HG03469 (cell line): ENCODE data around the gene ITGA6.

Source experiments
- ATAC-seq: cut with Tn5 transposase; IDR thresholded peaks from one replicate; pipeline ENCODE4 v1.9.1; 2021; ENCODE audit warnings: mild to moderate bottlenecking, moderate library complexity, moderate number of reproducible peaks; ENCODE audit not compliant: unreplicated experiment

ITGA6 gene

DNA sequence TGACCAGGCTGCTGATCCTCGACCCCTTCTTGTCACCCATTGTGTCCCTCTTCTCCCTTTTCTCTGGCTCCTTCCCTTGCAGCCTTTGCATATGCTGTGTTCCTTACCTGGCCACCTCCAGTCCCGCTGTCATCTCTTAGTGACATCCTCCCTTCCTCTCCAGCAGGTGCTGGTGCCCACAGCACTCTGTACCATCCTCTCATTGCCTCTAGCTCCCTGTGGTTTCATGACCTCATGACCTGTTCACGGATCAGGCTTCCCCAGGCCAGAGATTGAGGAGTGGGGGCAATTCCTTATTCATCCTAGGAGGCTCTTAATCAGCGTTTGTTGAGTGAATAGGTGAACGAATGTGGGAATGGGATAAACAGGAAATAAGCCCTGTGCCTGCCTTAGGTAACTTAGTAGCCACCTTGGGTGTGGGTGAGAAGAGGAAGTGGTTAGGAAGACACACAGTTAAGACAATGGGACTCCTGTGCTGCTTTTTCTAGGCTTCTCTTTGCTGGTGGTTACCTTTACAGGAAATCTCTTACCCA is 35.5 kb downstream of the ITGA6 start:
- no peak for ATAC-seq

DNA sequence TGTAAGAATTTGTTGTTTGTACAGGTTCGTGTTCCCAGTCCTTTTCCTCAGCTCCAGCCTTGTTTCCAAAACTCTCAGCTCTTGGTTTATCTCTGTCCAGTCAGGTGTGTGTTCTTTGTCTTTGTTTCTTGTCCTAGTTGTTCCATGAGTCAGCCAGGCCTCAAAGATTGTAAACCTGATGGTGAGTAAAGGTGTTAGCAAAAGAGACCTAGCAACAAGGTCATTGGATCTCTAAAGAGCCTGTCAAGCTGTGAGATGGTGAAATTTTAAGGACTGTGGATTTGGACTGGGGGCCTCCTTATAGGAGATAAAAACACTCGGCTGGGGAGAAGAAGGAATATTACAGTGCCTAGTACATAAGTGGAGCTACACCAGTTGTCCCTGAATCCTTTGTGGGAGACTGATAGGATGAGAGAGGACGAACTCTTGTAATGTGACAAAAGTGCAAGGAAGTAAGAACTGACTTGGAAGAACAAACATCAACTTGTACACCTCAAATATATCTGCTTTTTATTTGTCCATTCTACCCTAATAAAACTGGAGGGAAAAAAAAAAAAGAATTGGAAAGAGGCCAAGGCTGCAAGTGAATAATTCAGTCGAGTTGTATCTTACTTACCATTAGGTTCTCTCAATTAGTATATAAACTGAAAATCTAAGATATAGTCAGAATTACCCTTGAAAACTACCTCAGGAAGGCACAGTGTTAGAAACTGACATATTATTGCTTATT is 37.2 kb downstream of the ITGA6 start:
- ATAC-seq = no peak

DNA sequence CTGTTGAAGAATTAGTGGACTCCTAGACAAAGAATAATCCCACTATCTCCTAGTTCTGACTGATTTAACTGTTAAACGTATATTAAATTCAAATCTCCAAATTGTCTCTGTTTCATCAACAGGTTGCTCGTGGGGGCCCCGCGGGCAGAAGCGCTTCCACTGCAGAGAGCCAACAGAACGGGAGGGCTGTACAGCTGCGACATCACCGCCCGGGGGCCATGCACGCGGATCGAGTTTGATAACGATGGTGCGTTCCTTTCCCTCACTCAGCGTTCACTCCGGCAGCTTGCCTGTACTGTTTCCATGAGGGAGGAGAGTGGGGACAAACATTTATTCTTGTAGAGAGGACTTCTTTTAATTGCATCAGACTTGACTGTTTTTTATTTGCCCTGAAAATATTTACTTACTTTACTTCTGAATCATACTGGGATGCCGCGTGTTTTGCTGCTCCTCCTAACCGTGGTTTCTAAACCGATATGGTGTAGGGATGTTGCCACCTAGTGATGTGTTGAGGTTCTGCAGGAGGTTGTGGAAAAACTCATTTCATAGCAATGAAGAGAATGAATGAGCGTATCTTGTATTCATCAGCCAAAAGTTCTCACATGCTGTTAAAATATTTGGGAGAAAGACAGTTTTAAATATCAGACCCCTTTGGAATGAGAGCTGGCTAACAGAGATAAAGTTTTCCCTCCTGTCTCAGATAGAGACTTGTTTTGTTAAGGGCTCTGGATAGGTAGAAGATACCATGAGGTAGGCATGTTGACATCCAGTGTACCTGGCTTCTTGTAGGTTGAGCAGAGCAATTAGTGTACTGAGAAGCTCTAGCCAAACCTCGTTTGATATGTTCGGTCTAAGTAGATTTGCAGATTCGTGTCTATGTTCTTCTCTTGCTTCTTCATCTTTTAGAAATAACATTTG is 38.3 kb downstream of the ITGA6 start:
- no peak for ATAC-seq

DNA sequence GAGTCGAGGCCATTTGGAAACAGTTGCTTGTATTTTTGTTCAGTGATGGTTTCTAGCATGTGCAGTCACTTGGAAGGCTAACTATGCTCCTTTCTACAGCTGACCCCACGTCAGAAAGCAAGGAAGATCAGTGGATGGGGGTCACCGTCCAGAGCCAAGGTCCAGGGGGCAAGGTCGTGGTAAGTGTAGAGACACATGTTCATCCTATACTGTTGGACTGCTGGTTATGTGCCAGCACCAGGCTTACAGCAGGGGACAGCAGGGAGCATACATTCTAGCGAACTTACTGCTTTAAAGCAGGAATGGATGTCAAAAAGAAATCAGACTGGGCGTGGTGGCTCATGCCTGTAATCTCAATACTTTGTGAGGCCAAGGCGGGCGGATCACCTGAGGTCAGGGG is 40.0 kb downstream of the ITGA6 start:
- no peak for ATAC-seq

DNA sequence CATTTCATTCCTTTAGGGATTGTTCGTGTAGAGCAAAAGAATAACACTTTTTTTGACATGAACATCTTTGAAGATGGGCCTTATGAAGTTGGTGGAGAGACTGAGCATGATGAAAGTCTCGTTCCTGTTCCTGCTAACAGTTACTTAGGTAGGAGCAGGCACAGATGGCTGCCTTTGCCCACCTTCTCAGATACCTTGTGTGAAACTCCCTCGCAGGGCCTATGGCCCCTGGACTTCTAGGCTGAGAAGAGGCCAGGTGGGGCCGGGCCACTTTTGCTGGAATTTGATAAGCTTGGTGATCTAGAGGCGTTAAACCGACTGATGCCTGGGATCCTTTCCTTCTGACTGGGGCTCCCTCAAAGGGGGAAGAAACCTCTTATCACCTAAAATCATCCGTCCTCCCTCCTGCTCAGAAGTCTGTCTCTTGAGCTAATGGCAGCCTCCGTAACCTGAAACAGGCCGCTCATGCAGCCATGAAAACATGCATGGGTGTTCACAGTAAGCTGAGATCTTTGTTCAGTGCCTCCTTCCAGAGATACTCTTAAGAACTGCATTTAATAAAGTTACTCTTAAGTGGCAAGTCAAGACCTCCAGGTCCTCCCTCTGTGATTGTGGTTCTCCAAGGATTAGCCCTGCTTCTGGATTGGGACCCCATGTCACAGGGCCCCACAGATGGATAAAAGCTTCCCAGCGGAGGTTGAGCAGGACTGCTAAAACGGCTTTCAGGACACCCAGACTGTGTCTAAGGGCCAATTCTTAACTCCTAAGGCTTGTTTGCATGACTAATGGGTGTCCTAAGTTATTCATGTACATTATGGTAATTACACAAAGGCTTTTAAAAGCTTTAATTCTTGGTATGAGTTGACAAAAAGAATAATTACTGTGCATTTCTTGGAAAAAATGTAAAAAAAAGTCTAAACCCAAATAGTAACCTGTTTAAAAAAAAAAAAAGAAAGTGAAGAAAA is 43.9 kb downstream of the ITGA6 start:
- ATAC-seq = no peak

DNA sequence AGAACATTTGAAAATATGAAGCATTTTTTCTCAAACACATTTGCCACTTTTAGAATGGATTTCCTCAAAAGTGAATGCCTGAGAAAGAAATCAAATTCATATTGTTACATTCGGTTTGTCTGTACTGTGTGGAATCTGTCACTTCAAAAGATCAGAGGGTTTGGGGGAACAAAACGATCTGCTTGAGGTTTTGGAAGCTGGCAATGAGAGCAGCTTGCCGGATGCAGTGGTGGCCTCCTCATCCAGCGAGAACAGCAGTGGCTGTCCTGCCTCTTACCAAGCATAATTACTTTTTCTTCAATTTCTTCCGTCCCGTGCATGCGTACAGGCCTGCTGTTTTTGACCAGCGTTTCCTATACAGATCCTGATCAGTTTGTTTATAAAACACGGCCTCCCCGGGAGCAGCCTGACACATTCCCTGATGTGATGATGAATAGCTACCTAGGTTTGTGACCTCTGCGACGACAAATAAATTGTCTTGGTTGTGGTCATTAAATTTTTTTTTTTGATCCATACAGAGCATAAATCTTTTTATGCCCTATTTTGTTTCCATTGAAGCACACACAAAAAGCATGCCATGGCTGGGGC is 45.2 kb downstream of the ITGA6 start:
- ATAC-seq = no peak

DNA sequence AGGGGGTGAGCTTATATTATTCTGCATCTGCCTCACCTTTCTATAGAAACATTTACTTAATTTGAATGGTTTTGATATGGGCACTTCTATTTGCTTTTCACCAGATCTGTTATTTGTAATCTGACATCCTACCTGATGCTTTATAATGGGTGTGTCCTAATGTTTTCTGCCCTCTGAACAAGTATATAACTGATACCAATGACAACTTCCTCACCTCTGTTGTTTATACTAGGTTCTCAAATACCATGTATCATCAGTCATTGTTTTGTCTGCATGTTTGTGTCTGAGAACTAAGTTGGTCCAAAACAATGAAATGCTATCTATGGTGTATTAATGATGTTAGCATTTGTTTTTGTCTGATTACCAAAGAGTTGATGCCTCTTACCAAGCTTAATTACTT is 45.8 kb downstream of the ITGA6 start:
- no peak for ATAC-seq

DNA sequence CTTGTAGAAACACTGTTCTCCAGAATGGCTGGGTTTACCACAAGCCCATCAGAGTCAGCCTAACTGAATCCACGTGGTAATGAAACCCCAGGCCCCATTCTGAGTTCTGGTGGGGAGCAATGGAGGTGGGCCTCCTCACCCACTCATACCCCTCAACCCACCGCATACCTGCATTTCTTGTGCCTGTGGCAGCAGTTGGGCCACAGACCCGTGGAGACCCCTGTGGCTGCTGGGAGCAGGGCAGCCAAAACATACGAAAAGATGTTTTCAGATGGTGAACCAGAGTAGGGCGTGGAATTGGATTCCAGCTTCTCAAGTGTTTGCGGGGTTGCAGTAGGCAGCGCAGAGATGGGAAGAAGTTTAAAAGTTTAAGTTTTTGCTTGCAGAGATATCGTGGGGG is 51.0 kb downstream of the ITGA6 start:
- no peak for ATAC-seq

DNA sequence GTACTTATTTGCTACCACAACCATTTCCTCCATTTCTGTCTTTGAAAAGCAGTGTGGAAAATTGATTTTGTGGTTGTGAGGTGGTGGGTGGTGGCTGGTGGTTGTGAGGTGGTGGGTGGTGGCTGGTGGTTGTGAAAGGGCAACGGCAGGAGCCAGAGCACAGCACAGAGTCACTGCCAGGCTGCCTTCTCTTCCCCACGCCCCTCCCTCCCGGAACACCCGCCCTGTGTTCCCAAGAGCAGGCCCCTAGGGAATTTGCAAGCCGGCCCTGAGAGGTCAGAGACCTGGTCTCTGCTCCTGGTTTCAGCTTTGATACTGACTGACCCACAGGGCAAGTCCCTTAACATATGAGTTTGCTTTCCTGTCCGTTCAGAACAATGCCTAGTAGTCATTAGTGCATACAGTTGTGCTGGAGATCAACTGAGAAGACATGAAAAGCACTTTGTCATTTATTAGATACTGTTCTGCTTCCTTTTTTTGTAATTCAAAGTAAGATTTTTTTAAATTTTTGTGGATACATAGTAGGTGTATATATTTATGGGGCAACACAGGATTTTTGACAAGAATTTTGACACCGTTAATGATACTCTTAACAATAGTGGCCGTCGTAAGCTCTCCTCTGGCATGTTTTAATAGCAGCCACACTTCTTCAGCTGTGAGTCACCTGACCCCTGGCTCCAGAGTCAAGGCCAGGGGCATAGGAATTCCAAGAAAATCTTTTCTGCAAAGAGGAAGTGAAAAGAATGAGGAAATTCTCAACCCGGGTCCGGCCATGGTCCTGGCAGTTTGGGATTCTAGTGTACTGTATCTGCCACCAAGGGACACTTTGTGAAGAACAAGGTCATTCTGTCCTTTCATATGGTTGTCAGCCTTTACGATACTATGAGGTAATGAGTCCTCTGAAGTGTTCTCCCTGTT is 53.2 kb downstream of the ITGA6 start:
- no peak for ATAC-seq

DNA sequence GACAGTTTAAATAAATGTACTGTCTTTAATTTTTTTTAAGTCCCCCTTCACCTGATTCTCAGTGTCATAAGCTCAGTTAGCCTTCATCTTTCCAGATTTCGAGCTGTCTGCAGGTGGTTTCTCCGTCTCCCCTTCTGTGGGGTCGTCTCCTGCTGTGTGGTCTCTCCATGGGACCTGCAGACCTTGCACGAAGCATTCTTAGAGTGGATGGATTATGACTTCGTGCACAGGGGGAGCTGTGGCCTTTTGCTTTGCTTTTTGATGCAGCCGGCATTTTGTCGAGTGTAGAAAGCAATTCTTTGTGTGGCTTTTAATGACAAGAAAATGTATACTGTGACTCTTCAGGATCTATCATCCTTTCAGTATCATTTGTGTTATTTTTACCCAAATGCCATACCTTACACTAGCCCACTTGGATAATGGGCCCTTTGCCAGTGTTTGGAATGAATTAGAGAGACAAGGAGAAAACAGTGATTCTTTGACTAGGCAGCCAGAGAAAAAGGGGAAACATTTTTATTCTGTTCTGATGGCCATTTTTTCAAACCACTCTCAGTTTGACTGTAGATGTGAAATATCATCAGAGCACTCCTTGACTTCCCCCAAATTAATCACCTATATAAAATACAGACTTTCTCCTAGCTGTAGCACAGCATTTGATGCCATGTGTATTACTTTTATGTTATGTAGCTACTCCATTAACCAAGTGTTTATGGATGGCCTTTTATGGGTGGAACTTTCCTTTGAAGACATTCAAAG is 54.3 kb downstream of the ITGA6 start:
- no peak for ATAC-seq

DNA sequence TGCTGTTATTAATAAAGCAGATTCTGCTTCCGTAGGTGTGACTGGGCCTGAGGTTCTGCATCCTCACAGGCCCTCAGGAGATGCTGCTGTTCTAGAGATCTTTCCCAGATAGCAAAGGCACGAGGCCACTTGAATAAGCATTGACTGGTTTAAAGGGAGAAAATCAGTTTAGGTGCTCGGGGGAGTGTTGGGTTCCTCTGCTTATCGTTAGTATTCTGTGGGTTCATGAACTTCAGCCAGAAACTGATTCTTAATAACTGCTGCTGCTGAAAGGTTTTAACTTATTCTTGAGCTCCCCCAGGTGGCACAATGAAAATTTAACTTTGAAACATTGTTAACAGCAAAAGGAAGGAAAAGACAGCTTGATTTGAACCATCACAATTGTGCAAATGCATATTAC is 56.9 kb downstream of the ITGA6 start:
- no peak for ATAC-seq

DNA sequence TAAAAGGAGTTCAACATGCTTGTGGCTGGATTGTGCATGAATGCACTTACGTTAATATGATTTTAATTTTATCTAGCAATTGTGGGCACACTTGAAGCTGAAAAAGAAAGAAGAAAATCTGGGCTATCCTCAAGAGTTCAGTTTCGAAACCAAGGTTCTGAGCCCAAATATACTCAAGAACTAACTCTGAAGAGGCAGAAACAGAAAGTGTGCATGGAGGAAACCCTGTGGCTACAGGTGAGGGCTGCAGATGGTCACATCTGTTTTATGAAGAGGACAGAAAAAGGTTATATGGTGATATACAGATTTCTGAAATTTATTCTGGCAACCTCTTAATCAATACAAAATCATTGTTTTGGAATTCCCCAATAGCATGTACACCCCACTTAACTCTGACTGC is 57.3 kb downstream of the ITGA6 start:
- ATAC-seq = no peak

DNA sequence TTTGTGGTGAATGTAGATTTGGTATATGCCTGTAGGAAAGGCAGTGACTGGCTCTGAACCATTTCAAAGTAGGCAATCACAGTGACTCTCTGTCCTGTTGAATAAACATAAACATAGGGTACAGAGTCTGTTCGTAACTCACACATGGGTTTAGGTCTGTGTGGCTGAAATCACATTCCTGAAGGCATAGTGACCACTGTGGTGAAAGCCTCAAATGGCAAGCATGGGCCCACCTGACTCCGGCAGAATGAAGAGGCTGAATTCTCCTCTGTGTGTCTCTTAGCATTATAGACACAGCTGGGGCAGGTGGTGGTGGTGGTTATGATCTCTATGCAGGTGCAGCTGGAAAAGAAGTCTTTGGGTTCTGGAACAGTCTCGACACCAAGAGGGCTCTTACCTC is 61.2 kb downstream of the ITGA6 start:
- ATAC-seq = no peak

DNA sequence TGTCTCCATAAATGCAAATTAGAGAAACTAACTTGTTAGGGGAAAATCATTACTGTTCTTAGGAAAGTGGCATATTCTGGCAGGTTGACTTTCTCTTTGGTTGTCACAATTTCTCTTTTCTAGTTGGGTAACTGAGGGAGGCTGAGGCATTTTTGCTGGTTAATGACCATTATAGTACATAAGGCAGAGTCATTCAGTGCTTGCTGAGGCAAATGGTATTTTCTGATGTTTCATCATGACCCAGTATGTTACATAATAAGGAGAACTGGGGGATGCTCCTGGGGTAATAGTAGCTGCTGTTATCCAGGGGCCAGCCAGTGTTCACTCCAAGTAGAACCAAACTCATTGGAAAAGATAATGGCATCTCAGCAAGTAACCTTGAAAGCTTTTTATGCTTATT is 62.3 kb downstream of the ITGA6 start:
- no peak for ATAC-seq

DNA sequence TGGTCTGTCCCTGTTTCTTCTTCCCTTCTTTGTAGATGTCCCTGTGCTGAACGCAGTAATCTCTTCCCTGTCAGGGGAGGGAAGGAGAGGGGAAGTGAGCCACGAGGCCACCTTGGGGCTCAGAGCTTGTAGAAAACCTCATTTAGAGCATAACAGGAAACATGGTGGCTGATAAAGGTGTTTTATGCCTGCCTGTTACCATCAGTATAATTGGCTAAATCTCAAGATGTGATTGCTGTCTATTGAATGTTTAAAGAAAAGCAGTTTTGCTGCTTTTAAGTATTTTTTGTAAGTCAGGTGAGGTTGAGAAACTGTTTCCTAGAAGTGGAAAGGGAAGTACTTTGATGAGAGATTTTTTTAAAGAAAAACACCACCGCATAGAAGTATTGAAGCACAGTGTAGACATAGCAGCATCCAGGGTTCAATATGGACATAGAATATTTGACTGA is 68.8 kb downstream of the ITGA6 start:
- no peak for ATAC-seq

DNA sequence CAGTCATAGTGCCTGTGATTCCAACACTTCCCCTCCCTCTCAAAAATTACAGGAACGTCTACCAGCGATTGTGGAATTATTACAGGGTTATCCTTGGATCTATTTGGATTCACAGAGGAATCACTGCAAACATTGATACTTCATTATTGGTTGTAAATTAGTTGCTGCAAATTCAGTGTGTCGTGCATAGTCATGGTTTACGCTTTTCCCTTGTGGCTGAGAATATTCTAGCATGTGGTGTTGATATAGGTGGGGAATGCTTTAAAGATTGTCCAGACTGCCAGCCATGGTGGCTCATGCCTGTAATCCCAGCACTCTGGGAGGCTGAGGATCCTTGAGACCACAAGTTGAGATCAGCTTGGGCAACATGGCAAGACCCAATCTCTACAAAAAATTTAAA is 79.8 kb downstream of the ITGA6 start:
- no peak for ATAC-seq

DNA sequence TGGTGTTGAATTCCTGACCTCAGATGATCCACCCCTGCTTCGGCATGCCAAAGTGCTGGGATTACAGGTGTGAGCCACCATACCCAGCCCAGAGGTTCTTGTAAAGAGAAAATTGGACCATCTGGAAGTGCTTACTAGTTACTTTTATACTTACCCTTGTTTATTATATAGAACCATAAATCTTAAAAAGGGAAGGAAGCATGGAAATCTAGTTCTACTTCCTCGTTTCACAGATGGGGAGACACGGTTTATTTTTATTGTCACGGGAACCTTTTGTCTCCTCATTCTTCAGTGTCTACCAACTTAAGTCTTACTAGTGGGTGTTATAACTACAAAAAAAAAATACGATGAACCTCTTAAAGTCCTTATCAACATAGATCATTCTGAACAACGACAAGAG is 82.7 kb downstream of the ITGA6 start:
- ATAC-seq = no peak

DNA sequence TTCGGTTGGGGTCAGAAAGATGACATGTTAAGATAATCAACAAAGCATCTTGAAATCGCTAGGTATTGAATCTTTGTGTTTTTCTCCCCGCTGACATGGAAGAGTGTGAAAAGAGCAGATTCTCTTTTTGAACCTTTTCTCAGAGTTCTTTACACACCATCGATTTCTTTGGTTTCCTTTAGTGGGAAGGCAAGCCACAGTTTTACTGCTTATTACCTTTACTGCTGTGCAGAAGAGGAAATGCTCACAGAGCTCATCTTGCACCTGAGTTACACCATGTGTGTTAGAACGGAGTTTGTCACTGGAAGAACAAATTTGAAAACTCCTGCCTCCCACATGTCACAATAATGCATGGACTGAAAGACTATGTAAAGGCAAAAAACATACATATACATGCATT is 83.2 kb downstream of the ITGA6 start:
- no peak for ATAC-seq
